Measurements from ENCODE around the gene CDH4.

Gene CDH4

GRCh38 chr20:61702246-61702645 is 450.2 kb downstream of the CDH4 start:
- DNase-seq, result no peak

DNA sequence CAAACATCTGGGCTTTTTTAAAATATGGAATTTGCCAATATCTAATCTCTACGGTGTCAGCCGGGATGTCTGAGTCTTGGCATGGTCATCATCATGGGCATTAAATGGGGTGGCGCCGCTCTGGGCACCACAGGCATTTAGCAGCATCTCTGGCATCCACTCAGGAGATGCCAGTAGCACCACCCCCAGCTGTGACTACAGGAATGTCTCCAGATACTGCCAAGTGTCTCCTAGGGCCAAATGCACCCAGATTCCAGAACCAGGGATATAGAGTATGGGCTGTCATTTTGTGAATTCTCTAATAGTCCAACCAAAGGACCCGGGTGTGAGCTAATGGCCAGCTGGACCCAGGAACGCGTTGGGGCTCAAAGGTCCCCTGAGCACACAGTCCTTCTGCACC is 452.6 kb downstream of the CDH4 start:
- DNase-seq, result no peak

DNA sequence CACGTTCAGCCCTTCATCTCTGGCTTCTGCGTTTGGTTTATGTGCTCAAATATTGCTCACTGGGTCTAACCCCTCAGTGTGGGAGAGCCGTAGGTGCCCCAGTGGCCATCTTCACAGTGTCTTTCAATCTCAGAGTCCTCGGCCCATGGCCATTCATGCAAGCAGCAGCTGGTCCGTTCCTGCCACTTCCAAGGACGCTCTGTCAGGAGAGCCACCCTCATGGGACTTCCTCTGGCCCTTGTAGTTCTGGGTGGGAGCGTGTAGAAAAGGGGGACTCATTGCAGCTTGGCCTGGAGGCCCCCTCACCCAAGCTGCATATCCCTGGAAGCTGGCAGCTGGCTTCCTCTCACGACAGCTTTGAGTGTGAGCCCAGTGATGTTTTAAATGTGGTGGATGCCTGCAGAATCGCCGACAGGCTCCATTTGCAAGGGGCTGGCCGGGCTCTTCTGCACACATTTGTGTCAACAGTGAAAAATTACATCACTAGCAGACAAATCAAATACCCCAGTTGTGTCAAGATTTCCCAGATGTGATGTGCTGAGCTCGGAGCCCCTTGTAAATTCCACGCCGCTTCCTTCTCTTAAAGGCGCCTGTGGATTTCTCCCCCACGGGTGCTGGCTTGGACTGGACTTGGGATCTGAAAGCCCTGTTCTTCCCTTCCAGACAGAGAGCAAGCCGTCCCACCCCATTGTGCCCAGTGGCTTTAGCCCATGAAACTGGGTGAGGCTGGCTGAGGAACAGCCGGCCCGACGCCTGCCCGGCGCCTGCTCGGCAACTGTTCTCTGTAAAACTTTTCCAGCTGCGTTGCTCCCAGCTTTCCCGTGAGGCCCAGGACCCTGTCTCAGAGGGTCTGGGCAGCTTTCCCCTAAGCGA is 453.6 kb downstream of the CDH4 start:
- no peak for DNase-seq

DNA sequence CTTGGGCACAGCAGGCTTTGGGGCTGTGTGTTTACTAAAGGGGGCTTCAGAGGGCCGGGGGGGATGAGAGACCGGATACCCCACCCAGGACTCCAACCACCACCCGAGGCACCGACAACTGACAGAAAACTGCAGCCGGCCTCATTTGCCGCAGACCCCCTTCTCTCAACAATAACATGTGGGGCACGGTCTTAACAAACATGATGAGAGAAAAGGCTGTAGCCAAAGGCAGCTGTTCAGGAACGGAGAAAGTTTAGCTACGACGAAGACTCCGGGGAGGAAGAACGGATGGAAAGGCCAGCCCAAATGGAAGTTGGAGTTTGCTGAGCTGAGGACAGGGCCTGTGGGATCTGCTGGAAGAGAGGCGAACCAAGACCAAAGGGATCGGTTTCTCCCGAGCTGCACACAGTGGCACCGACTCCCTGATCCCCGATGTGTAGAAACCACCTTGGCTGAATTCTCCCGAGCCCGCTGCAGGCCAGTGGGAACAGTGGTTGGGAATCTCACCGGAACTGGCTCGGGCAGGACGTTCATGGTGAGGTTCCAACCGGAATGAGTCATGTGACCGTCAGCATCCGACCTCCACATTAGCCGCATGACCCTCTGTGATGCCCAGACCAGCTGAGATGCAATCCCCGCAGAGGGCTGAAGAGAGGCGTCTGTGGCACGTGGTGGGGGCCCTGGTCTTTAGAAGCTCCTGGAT is 454.3 kb downstream of the CDH4 start:
- no peak for DNase-seq

DNA sequence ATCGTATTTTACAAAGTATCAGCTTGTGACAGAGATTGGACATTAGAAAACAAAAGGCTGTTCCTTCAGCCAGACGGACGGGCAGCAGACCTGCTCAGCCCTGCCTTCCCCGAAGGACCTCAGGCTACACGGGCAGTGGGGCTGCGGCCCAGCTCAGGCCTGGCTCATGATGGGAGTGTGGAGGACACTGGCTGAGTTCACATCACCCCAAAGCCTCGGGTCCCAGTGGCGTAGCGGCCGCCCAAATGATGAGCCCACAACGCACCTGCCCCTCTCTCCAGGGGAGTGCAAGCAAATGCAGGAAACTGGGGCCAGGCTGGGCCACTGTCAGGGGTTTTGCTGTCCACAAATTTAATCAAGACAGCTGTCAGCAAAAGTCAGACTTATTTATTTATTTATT is 456.8 kb downstream of the CDH4 start:
- DNase-seq, result no peak

- DNase-seq, result no peak
Measured at GRCh38 chr20:61710108-61710507, 458.0 kb downstream of the CDH4 start.

- no peak for DNase-seq
Measured at GRCh38 chr20:61712688-61713087, 460.6 kb downstream of the CDH4 start.

GRCh38 chr20:61718361-61719005 is 466.4 kb downstream of the CDH4 start:
- no peak for DNase-seq

- DNase-seq, result peak; percentile 29
Measured at GRCh38 chr20:61719691-61720347, 467.8 kb downstream of the CDH4 start.

GRCh38 chr20:61720348-61720696 is 468.3 kb downstream of the CDH4 start:
- no peak for DNase-seq

DNA sequence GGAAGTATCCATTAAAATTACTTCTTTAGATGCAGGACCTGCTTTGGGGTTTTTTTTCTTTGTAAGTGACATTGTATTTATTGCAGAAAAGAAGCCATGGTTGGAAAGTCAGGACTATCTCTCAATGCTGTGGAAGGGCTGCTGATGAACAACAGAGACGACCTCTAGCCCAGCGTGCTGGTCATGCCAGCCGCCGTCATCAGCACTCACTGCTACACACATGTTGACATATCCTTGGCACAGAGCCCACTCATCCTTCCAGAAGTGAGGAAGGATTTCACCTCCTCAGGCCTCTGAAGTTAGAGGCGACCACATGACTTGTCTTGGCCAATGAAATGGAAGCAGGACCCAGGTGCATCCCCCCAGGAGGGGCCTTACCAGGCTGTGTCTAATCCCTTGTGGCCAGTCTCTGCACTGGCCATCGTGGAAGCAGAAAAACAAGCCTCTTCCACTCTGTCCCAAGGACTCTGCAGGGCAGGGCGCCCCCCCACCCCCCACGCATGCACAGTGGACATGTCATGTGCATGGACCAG is 470.2 kb downstream of the CDH4 start:
- no peak for DNase-seq

DNA sequence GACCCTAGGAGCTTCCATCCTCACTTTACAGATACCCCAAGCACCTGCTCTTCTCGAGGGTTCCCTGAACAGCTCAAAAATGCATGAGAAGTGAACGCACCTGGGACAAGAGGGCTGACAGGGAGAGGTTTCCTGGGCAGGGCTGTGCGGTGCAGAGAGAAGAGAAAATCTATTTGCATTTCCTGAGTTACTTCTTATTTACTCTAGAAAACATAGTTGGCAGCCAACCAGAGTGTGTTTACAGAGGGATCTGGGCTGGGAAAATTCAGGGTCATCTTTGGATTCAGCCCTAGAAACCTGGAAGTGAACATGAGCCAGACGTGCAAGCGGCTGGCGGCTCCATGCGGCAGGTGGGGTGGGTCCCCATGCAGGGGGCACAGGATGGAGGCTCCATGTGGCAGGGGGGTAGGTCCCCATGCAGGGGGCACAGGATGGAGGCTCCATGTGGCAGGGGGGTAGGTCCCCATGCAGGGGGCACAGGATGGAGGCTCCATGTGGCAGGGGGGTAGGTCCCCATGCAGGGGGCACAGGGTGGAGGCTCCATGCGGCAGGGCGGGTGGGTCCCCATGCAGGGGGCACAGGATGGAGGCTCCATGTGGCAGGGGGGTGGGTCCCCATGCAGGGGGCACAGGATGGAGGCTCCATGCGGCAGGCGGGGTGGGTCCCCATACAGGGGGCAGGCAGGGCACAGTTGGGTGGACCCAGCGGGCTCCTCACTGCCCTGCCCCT is 471.6 kb downstream of the CDH4 start:
- DNase-seq, result no peak

- no peak for DNase-seq
Measured at GRCh38 chr20:61724376-61724775, 472.3 kb downstream of the CDH4 start.

DNA sequence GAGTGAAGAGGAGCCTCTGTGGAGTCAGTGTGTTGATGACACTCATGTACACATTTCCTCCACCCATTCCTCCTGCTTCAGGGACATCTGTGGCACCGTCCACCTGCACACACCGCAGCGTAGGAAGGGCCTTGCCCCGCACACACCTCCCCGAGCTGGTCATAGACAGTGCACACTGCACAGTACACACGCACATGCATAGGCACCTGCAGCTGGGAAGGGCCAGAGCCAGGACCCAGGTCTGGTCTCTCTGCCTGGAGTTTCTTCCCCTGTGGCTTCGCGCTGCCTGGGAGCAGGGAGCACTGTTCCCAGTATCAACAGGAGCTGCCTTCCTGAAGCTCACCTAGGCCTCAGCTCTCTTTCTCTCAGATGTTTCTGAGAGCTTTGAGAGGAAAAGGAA is 473.1 kb downstream of the CDH4 start:
- DNase-seq, result no peak

- no peak for DNase-seq
Measured at GRCh38 chr20:61725966-61726365, 473.9 kb downstream of the CDH4 start.

- DNase-seq, result no peak
Measured at GRCh38 chr20:61726979-61727378, 474.9 kb downstream of the CDH4 start.

- DNase-seq, result no peak
Measured at GRCh38 chr20:61727761-61728160, 475.7 kb downstream of the CDH4 start.

- DNase-seq, result no peak
Measured at GRCh38 chr20:61728326-61728725, 476.3 kb downstream of the CDH4 start.

DNA sequence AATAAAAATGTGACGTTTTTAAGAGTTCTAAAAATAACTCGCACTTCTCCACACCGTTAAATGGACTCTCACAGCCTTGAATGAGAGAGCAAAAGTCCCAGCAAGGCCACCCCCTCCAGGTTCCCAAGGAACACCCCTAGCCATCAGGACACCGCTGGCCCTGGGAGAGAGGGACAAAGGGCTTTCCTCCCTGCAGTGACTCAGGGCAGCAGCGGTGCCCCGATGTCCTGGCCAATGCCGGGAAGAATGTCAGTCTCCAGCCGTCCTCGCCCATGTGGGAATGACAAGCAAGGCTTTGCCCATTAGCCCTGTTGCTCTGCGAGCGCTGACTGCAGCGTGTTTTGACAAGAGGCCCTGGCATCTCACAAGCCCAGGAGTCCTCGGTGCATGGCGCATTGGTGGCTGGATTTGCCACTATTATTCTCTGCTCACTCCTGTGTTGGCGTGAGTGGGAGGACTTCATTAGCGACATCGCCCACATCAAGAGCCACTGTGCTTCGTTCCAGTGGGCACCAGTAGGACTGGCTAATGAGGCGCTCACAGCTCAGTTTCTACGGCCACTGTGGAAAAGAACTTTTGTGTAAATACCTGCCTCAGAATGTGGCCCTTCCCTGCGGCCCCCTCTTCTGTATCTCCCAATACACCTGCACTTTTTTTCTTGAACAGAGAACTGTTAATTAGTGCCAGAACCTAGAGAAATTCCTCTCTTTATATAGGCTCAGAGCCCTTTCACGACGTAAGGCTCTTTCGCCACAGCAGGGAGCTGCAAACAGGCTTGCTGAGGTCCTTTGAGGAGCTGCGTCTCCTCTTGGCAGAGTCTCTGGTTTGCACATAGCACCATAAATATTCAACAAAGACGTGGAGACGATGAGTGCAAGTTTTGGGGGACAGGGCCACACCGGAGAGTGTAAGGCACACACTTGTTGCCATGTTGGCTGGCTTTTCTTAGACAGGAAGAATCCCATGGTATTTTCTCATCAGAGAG is 477.0 kb downstream of the CDH4 start:
- no peak for DNase-seq

DNA sequence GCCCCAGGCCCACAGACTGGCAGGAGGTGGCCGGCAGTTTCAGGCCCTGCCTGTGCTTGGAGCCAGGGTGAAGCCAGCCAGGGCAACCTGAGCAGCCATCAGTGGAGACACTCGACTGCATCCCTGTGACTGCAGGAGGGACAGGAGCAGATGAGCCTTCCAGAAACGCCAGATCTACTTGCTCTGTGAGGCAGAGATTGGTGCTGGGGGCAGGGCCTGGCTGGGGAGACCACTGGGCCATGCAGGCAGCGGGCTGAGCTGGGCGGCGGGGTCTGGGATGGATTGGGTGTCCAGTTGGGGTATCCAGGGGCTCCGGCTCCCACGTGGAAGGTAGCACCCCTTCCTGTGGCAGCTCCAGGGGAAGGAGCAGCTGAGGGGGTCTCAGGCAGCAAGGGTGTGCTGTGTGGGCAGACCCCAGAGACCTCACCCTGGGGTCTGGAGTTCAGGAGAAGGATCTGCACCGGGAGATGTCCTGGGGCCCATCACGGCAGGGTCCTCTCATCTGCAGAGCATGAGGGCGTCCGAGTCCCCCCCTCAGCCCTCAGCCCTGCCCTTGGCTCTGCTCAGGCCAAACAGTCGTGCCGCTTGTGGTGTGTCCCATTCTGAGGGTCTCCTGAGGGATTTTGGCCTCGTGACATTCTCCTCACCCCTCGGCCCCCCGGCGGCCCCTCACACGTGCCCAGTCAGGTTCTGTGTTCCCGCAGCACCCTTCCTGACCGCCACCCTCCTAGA is 478.7 kb downstream of the CDH4 start:
- DNase-seq, result no peak
